ENCODE data around the gene JOSD1.
A peak's percentile ranks its signal among the peaks of the same experiment; 100 is the strongest.

Gene JOSD1

GRCh38 chr22:38699784-38700183 is 959 bp downstream of the JOSD1 start:
- no peak for TF ChIP-seq CTCF (IDR thresholded peaks at IDR 0.05)
- Histone ChIP-seq H3K27ac (peak overlapping the region; percentile 100), H3K4me3 (peak overlapping the region; percentile 98)
- DNase-seq (ENCODE audit: low spot score), result no peak

- peak overlapping the region; percentile 100 for H3K27ac ChIP-seq
- TF ChIP-seq CTCF (IDR thresholded peaks at IDR 0.05), result no peak
- peak overlapping the region; percentile 98 for H3K4me3 ChIP-seq
- no peak for DNase-seq (ENCODE audit: low spot score)
These were observed 1.6 kb downstream of the JOSD1 start for GRCh38 chr22:38699143-38699542.

GRCh38 chr22:38698407-38699094 is 2.2 kb downstream of the JOSD1 start:
- Histone ChIP-seq H3K4me3 (peak overlapping the region; percentile 98), H3K27ac (peak overlapping the region; percentile 100)
- no peak for DNase-seq (ENCODE audit: low spot score)
- no peak for TF ChIP-seq CTCF (IDR thresholded peaks at IDR 0.05)

GRCh38 chr22:38697425-38698089 is 3.2 kb downstream of the JOSD1 start:
- Histone ChIP-seq H3K4me3 (peak overlapping the region; percentile 98), H3K27ac (peak overlapping the region; percentile 25 to 79)
- no peak for TF ChIP-seq CTCF (IDR thresholded peaks at IDR 0.05)
- no peak for DNase-seq (ENCODE audit: low spot score)

GRCh38 chr22:38696606-38697424 is 3.9 kb downstream of the JOSD1 start:
- TF ChIP-seq CTCF (IDR thresholded peaks at IDR 0.05), result no peak
- peak overlapping the region; percentile 25 to 79 for H3K27ac ChIP-seq
- H3K4me3 ChIP-seq, result peak overlapping the region; percentile 98
- no peak for DNase-seq (ENCODE audit: low spot score)

GRCh38 chr22:38694940-38695339 is 5.8 kb downstream of the JOSD1 start:
- DNase-seq (ENCODE audit: low spot score), result no peak
- no peak overlapping the region for H3K27ac ChIP-seq
- TF ChIP-seq CTCF (IDR thresholded peaks at IDR 0.05), result no peak
- H3K4me3 ChIP-seq, result no peak overlapping the region
